ENCODE measurements around the gene AFF2. TPM values are rescaled to one million over a fixed set of nuclear protein-coding genes. Genes with fewer than 3 reads are reported as not detected.
"Not testable (repeated sequence)": the region's sequence is repeated elsewhere in the genome, so short reads cannot be mapped to it uniquely, and the experiment has no call there.

AFF2 gene
- total RNA-seq, 1 donor from 2014 or later = 1.3 TPM

DNA sequence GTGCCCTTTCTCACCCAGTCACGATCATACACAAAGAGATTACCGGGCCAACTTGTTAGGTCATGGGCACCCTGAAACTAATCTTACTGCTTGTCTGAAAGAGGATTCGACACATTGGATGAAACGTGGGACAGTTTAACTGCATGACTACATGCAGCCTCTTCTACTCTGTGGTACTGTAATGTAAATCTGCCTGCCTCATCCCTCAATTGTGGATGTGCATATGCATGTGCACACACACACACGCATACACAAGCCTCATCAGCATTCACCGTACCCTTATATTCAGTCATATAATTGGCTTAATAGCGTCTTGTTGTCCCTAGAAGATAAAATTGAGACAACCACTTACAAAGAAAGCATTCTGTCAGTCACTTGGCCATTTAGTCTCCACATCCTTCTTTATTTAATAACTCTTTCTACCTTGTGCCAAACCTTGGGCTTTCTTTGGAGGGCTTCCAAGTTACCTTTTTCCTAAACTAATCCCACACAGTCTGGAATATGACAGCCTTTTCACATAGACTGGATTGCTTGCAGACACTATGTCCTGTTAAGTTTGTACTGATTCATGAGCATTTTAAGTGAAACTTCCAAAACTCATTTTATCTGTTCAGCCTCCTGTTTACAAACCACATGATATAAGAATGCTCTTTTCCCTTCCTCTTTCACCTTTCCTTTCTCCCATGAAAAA lies 132.9 kb downstream of the AFF2 start:
- no peak for DNase-seq (ENCODE audit: low read depth)

- DNase-seq (ENCODE audit: low read depth) = no peak
Observed at GRCh38 chrX:148634591-148634990, 134.2 kb downstream of the AFF2 start.

DNA sequence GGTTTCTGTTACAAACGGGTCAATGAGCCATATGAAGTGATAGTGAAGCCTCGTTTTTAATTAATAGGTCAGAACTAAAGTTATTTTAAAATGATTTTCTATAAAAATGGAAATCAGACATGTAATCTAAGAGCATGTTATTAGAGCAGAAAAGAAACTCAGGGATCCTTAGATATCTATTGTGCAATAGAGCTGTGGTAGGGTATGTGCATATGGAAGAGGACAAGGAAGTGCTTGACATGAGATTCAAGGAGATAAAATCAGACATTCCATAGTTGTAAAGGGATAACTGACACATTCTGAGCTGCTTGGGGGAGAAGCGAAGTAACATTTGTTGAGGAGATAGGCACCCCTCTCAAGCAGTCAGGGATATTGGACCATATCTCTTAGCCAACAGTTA lies 143.0 kb downstream of the AFF2 start:
- DNase-seq (ENCODE audit: low read depth) = no peak

DNA sequence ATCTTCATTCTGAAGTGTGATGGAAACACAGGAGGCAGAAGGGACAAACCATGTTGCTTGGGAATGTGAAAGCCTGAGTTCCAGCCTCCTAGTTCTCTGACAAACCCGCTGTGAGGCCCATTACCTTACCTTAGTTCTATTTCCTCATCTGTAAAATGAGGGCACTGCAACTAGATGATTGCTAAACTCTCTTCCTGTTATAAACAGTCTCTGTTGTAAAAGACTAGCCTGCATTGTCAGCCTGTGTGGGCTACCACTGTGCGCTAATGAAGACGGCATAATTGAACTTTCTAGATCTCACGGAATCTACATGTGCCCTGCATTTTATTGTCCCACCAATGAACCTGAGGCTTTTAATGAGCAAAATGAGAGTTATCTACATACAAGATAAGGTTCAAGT lies 147.2 kb downstream of the AFF2 start:
- no peak for DNase-seq (ENCODE audit: low read depth)

GRCh38 chrX:148649145-148649795 lies 148.9 kb downstream of the AFF2 start:
- no peak for DNase-seq (ENCODE audit: low read depth)

- DNase-seq (ENCODE audit: low read depth) = no peak
Observed at GRCh38 chrX:148658115-148658730, 157.8 kb downstream of the AFF2 start.

- DNase-seq (ENCODE audit: low read depth) = peak; percentile 14
Observed at GRCh38 chrX:148659481-148659880, 159.1 kb downstream of the AFF2 start.

DNA sequence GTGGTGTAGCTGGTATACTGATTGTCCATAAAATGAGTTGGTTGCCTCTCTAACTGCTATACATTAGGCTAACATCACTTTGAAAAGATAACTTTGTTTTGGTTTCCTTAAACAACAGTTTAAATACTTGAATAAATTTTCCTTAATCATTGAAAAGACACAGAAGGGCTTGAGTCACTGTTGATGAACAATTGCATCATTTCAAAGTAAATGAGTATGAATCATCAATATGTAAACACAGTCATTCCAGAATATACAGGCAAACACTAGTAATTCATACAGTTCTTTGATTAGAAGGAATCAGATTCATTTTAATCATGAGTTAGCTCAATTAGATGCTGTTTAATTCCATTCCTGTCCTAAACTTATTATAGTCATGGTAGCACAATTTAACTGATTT lies 160.6 kb downstream of the AFF2 start:
- peak; percentile 21 for DNase-seq (ENCODE audit: low read depth)

GRCh38 chrX:148662014-148662413 lies 161.6 kb downstream of the AFF2 start:
- DNase-seq (ENCODE audit: low read depth) = no peak

DNA sequence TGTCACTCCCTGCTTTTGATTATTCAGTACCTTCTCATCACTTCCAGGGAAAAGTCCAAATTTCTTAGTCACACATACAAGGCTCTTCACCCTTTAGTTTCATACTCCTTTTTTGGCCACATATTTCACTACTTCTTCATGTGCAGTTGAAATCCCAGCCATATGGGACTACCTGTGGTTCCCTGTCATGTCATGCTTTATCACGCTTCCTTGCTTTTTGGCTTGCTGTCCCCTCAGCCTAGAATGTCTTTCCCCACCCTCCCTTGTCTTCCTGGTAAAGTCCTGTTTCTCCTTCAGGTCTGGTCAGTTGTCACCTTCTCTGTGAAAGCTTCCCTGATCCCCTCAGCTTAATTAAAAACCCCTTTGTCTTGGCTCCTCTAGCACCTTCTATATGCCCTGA lies 163.8 kb downstream of the AFF2 start:
- DNase-seq (ENCODE audit: low read depth) = no peak

DNA sequence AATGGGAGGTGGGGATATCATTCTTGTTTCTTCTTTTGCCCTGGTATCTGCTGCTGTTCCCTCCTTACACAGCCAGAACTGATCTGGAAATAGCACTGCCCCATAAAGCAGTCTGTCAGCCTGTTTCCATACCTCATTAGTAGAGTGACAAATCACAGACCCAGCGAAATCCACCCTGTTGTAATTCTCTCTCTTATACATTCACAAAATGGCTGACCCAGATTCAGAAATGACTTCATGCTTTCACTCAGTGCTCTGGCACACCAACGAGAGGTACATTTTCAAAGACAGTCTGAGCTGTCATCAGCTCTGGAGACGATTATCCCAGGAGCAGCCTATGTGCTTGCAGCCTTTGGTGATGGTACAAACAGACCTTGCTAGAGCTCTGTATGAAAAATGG lies 164.6 kb downstream of the AFF2 start:
- DNase-seq (ENCODE audit: low read depth) = no peak

DNA sequence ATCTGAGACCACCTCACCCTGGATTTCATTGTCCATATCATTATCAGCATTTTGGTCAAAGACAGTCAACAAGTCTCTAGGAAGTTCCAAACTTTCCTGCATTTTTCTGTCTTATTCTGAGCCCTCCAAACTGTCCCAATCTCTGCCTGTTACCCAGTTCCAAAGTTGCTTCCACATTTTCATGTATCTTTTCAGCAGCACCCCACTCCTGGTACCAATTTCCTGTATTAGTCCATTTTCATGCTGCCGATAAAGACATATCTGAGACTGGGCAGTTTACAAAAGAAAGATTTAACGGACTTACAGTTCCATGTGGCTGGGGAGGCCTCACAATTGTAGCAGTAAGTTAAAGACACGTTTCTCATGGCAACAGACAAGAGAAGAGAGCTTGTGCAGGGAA lies 168.8 kb downstream of the AFF2 start:
- DNase-seq (ENCODE audit: low read depth) = not testable (repeated sequence)

DNA sequence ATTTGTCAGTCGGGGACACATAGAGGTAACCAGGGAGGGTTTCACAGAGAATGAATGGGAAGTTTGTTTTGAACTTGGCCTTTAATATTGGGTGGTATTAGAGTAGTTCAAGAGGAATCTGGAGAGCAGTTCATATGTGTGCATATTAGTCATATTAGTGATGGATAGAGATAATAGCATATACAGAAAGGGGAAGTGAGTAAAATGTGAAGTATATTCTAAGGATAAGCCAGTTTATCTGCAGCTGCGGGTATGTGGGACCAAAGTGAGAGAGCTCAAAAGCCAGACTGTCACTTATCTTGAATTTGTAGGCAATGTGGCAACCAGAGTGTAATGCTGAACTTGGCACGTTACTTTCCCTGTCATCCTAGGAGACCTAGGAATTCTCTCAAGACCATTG lies 169.9 kb downstream of the AFF2 start:
- no peak for DNase-seq (ENCODE audit: low read depth)

DNA sequence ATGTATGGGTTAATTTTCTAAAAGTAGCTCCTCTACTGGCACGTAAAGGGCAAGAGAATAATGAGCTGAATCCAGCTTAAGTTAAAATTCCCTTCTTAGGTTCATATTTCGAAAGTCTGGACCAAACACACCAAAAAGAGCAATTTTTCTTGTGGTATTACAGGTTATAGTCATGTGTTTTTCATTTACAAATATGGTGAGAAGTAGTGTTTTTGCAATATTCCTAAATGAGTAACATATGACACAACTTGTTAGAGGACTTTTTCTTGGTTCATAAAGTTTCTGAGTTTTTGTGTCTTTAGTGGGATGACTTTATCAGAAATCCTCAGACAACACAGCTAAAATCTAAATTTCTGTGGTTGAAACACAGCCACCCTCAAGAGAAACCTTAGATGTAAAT lies 172.1 kb downstream of the AFF2 start:
- DNase-seq (ENCODE audit: low read depth) = no peak

- DNase-seq (ENCODE audit: low read depth) = no peak
Observed at GRCh38 chrX:148681605-148682004, 181.2 kb downstream of the AFF2 start.

DNA sequence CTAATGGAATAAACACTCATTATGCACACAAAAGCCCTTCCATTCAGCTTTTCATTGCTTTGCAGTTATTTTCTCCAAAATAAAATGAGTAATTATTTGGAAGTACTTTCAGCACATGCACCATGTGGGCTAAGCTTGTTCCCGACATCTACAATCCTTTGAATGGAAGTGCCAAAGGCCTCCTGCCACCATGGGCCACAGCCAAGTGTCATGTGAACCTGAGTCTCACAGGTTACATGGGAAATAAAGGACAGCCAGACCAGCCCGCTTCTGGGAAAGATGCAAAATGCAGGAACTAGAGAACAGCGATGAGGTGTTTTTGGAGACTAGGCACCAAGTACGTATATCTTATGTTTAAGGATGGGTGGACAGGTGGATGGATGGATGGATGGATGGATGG lies 181.8 kb downstream of the AFF2 start:
- no peak for DNase-seq (ENCODE audit: low read depth)

DNA sequence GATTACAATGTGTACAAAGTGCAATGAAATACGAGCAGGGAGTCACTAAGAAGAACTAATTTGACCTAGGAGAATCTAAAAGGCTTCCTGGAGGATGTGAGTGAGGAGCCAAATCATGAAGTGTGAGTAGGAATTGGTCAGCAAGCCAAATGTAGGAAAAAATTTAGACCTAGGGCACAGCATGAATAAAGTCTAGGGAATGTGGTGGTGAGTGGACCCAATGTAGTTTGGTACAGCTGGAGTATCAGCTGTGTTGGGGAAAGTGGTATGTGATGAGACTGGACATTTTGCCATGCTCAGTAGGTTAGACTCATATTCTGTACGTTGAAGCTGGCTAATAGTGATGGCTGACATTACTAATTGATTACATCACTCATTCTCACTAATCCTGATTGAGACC lies 191.0 kb downstream of the AFF2 start:
- DNase-seq (ENCODE audit: low read depth) = no peak

GRCh38 chrX:148695255-148695654 lies 194.8 kb downstream of the AFF2 start:
- no peak for DNase-seq (ENCODE audit: low read depth)

DNA sequence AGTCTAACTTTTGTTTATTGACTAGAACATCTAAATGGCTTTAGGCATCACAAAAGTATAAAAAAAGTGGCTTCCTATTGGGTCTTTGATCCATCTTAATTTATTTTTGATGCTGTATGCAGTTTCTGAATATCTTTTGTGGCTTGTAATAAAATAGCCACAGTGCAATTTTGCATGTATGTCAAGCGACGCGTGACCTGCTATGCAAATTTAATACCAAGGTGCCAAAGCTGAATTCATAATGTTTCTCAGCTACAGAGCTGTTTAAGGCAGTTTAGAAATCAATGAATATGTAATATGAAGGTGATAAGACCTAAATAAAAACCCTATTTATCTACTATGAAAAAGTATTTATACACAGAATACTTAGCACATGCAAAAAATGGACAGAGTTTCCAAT lies 197.8 kb downstream of the AFF2 start:
- no peak for DNase-seq (ENCODE audit: low read depth)

- no peak for DNase-seq (ENCODE audit: low read depth)
Observed at GRCh38 chrX:148700021-148700420, 199.6 kb downstream of the AFF2 start.

DNA sequence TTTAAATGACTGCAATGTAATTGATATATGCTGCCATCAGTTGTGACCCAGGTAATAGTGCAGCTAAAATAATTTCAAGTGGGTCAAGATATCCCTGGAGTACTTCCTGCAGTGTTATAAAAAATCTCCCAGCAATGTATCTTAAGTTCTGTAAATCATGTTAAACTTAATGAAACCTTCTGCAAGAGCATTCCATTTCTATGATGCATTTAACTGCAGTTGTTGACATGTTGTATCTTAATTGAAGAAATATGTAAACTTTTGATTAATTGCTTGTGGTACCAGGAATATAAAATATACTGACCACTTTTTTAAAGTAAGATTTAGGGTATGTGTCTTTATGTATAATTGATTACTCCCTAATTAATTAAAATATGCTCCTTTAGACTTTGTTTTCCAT lies 213.6 kb downstream of the AFF2 start:
- no peak for DNase-seq (ENCODE audit: low read depth)

- DNase-seq (ENCODE audit: low read depth) = no peak
Observed at GRCh38 chrX:148715361-148715760, 214.9 kb downstream of the AFF2 start.

DNA sequence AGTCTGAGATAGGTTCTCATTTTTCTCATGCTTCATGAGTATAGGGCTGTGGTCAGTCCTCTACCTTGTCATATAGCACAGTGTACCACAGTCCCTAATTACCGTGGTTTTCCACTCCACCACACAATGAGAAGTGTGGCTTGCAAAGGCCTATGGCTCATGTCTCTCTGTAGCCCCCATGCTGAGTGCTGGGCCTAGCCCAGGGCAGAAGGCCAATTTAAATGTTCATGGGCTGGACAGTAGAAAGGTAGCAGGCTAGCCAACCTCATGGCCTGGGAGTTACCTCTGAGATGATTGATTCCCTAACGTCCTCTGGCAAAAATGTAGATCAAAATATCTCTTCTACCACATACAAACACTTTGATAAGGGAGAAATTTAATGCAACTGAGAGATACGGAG lies 222.5 kb downstream of the AFF2 start:
- no peak for DNase-seq (ENCODE audit: low read depth)
